Osteocyte (in vitro differentiated cells): ENCODE data around the gene FBXO34. TPM values are rescaled to one million over a fixed set of nuclear protein-coding genes. Genes with fewer than 3 reads are reported as not detected.

Source experiments
- DNase-seq: peaks from one replicate; pipeline ENCODE4 v3.0.0; 2021; ENCODE audit warnings: mixed read lengths; ENCODE audit not compliant: unreplicated experiment; ENCODE audit errors: extremely low spot score
- H3K27ac Mint-ChIP-seq: one replicate; pipeline ENCODE4 v1.8.0; 2021; ENCODE audit warnings: mild to moderate bottlenecking, mixed read lengths; ENCODE audit not compliant: unreplicated experiment
- H3K27me3 Mint-ChIP-seq: one replicate; pipeline ENCODE4 v1.8.0; 2021; ENCODE audit warnings: mixed read lengths; ENCODE audit not compliant: unreplicated experiment
- H3K36me3 Mint-ChIP-seq: one replicate; pipeline ENCODE4 v1.8.0; 2021; ENCODE audit warnings: mixed read lengths; ENCODE audit not compliant: unreplicated experiment
- H3K4me1 Mint-ChIP-seq: one replicate; pipeline ENCODE4 v1.8.0; 2021; ENCODE audit warnings: mixed read lengths; ENCODE audit not compliant: unreplicated experiment
- H3K4me3 Mint-ChIP-seq: one replicate; pipeline ENCODE4 v1.8.0; 2021; ENCODE audit warnings: mild to moderate bottlenecking, moderate library complexity, mixed read lengths; ENCODE audit not compliant: unreplicated experiment
- H3K9me3 Mint-ChIP-seq: one replicate; pipeline ENCODE4 v1.8.0; 2021; ENCODE audit warnings: mixed read lengths; ENCODE audit not compliant: unreplicated experiment
- CTCF ChIP-seq: fragments of 200-600 bp; sonication (generic); IDR thresholded peaks from 2 replicates; pipeline ENCODE4 v1.5.0; 2021; ENCODE audit warnings: antibody characterized with exemption, mild to moderate bottlenecking, moderate library complexity
- total RNA-seq: library from RNA; stranded (reverse); gene quantifications from 2 replicates; pipeline ENCODE4 v1.2.1, GENCODE V29; 2021

The FBXO34 gene
- total RNA-seq, 1 donor from 2014 or later = 16.4 TPM

- DNase-seq = no peak
- Mint-ChIP-seq H3K36me3 (peaks cover 27% of the 10 kb centered on the region), H3K27ac (no peak overlapping the region), H3K9me3 (peaks cover 12% of the 10 kb centered on the region), H3K4me1 (peaks cover 7% of the 10 kb centered on the region), H3K27me3 (no peaks in the 10 kb centered on the region), H3K4me3 (no peak overlapping the region)
- no peak for TF ChIP-seq CTCF
Measured at GRCh38 chr14:55314449-55314848, 43.2 kb downstream of the FBXO34 start.

GRCh38 chr14:55316564-55316963, 45.3 kb downstream of the FBXO34 start:
- Mint-ChIP-seq H3K4me1 (peaks cover 2% of the 10 kb centered on the region), H3K4me3 (no peak overlapping the region), H3K27ac (no peak overlapping the region), H3K36me3 (peaks cover 20% of the 10 kb centered on the region), H3K27me3 (no peaks in the 10 kb centered on the region), H3K9me3 (peaks cover 12% of the 10 kb centered on the region)
- DNase-seq = no peak
- TF ChIP-seq CTCF = no peak

GRCh38 chr14:55317542-55318306, 46.5 kb downstream of the FBXO34 start:
- H3K4me3 Mint-ChIP-seq = no peak overlapping the region
- no peaks in the 10 kb centered on the region for H3K27me3 Mint-ChIP-seq
- peaks cover 22% of the 10 kb centered on the region for H3K36me3 Mint-ChIP-seq
- H3K27ac Mint-ChIP-seq = no peak overlapping the region
- H3K9me3 Mint-ChIP-seq = peaks cover 12% of the 10 kb centered on the region
- DNase-seq = no peak
- H3K4me1 Mint-ChIP-seq = peaks cover 2% of the 10 kb centered on the region
- no peak for TF ChIP-seq CTCF

GRCh38 chr14:55318694-55319093, 47.5 kb downstream of the FBXO34 start:
- Mint-ChIP-seq H3K36me3 (peaks cover 14% of the 10 kb centered on the region), H3K27me3 (no peaks in the 10 kb centered on the region), H3K27ac (no peak overlapping the region), H3K4me3 (no peak overlapping the region), H3K4me1 (peaks cover 2% of the 10 kb centered on the region), H3K9me3 (peaks cover 6% of the 10 kb centered on the region)
- no peak for TF ChIP-seq CTCF
- no peak for DNase-seq

GRCh38 chr14:55323910-55324309, 52.7 kb downstream of the FBXO34 start:
- Mint-ChIP-seq H3K9me3 (no peaks in the 10 kb centered on the region), H3K4me3 (no peak overlapping the region), H3K27me3 (no peaks in the 10 kb centered on the region), H3K4me1 (peaks cover 5% of the 10 kb centered on the region), H3K27ac (no peak overlapping the region), H3K36me3 (peaks cover 9% of the 10 kb centered on the region)
- no peak for DNase-seq
- no peak for TF ChIP-seq CTCF
